Measurements from ENCODE around the gene STAC2.
A peak's percentile ranks its signal among the peaks of the same experiment; 100 is the strongest.
"Not testable (repeated sequence)": the region's sequence is repeated elsewhere in the genome, so short reads cannot be mapped to it uniquely, and the experiment has no call there.

STAC2 gene

DNA sequence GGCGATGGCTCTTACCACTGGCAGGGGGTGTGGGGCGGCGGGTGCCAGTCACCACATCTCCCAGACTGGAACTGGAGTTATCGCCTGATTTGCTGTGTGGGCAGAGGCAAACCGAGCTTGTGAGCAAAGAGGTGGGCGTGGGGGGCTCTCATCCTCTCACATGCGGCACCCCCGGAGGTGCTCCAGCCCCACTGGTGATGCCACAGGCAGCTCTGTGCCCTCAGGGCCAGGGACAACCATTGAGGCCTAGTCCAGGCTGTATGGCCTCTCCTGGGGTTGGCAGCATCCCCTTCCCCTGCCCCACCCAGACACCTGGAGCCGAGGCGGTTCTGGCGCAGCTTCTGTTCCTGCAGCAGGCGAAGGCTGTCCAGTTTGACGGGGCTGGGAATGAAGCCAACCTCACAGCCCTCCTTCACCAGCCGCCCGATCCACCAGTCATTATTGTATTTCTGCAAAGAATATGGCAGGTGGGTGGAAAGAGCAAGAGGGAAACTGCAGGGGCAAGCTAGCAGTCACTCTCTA, 39.2 kb downstream of the STAC2 start:
- no peak for DNase-seq (ENCODE audit: low read depth)

DNA sequence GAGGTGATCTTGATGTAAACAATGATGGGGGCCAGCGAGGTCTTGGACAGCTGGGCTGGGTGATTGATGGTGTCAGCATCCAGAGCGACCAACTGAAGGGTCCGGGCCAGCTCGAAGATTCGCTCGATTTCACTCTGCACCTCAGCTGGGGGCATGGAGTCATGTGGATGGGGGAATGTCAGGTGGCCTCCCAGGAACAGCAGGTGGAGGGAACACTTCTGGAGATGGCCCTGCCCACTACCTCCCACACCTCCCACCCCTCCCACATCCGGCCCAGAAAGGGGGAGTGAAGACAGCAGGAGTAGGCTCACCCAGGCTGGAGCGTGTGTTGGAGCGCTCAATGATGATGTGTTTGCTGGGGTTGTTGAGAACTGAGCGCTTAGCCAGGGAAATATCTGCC, 42.0 kb downstream of the STAC2 start:
- no peak for DNase-seq (ENCODE audit: low read depth)

- DNase-seq (ENCODE audit: low read depth) = no peak
These were observed 42.7 kb downstream of the STAC2 start for GRCh38 chr17:39183045-39183444.

- no peak for DNase-seq (ENCODE audit: low read depth)
These were observed 44.4 kb downstream of the STAC2 start for GRCh38 chr17:39181303-39181702.

DNA sequence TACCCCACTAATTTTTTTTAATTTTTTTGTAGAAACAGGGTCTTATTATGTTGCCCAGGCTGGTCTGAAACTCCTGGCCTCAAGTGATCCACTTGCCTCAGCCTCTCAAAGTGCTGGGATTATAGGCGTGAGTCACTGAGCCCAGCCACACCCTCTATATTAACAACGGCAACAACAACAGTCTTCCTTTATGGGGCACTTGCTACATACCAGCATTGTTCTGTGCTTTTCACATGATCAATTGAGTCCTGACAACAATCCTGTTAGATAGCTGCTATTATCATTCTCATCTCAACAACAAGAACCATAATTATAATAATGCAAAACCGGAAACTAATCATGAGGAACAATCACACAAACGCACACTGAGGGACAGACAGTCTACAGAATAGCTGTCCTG, 47.2 kb downstream of the STAC2 start:
- no peak for DNase-seq (ENCODE audit: low read depth)

DNA sequence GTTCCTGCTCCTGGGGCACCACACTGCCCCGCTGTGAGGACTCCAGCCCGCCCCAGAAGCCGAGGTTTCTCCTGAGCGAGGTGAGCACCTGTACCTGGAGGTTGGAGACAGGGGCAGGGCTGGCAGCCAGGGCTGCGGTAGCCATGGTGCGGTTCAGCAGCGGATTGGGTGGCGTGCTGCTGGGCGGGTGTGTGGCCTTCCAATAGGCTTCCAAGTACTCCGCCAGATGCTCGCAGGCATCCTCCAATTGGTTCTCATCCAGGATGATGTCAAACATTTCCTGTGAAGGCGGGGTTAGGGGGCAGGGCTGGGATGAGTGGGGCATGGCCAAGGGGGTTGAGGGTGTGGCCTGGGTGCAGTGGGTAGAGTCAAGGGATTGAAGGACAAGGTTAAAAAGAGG, 48.5 kb downstream of the STAC2 start:
- DNase-seq (ENCODE audit: low read depth) = no peak

DNA sequence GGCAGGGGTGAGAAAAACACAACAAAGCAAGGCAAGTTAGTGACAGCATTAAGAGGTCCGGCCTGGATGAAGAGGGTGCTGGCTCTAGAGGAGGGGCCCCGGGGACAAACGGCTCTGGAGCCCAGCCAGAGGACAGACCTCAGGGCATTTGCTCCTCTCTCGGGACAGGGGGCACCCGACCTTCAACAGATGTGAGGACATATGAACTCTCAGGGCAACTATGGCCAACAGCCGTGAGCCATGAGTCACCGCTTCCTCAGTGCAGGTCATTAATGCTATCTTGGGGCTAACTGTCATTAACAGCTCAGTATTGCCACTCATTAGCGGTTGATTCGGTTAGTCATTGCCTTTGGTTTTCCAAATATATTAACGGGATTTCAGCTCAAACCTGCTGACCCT, 50.1 kb downstream of the STAC2 start:
- no peak for DNase-seq (ENCODE audit: low read depth)

DNA sequence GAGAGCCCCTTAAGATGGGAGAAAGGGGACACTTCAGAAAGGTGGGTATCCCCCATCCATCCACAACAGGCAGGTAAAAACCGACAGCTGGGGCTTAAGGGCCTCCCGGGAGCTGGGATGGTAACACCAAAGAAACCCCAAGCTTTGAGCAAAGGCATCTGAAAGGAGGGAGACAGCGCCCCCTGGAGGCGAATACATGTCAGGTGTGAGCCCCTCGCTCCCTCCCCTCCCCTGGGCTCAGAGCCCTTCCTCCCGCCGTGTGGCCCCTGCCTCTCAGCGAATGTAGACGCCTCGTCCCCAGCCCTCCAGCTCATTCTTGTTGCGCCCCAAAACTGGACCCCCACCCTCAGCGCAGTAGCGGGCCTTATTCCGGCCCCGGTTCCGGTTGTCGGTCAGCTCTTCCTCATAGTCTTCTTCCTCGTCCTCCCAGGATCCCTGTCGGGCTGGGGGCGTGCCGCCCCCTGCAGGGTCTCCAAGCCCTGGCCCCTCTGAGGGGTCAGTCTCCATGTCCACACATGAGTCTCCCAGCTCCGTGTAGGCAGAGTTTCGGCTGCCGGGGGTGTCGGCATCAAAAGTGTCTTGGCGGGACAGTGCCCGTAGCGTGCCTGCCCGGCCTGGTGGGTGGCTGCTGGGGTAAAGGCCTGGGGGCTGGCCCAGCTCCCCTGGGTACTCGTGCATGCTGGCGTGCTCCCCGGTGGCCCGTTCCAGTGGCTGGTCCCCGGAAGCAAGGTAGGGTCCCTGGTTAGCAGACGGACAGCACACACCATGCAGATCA, 50.6 kb downstream of the STAC2 start:
- DNase-seq (ENCODE audit: low read depth) = peak; percentile 63

GRCh38 chr17:39173526-39174274, 52.0 kb downstream of the STAC2 start:
- no peak for DNase-seq (ENCODE audit: low read depth)

- no peak for DNase-seq (ENCODE audit: low read depth)
These were observed 52.7 kb downstream of the STAC2 start for GRCh38 chr17:39173080-39173479.

DNA sequence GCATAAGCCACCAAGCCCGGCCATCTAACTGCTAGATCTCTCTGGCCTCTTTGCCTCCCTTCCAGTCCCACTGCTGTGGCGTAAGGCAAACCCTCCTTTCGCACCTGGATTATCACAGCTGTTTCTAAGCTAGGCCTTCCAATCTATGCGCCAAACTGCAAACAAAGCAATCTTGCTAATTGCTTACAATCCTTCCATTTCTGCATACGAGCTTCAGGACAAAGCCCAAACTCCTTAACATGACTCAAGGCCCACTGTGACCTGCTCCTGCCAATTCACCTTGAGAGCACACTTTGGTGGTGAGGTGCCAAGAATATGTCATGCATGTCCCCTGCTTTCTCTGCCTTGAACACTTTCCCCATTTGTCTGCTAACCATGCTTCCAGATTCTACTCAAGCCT, 53.8 kb downstream of the STAC2 start:
- DNase-seq (ENCODE audit: low read depth) = no peak

DNA sequence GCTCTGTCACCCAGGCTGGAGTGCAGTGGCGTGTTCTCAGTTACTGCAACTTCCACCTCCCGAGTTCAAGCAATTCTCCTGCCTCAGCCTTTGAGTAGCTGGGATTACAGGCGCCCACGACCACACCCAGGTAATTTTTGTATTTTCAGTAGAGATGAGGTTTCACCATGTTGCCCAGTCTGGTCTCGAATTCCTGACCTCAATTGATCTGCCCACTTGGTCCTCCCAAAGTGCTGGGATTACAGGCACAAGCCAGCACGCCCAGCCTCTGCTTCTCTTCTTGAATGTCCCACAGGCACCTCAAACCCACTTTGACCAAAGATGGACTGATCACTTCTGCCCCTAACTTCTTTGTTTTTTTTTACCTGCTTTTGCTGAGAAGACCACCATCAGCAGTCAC, 55.2 kb downstream of the STAC2 start:
- DNase-seq (ENCODE audit: low read depth) = no peak

GRCh38 chr17:39170109-39170508, 55.6 kb downstream of the STAC2 start:
- no peak for DNase-seq (ENCODE audit: low read depth)

DNA sequence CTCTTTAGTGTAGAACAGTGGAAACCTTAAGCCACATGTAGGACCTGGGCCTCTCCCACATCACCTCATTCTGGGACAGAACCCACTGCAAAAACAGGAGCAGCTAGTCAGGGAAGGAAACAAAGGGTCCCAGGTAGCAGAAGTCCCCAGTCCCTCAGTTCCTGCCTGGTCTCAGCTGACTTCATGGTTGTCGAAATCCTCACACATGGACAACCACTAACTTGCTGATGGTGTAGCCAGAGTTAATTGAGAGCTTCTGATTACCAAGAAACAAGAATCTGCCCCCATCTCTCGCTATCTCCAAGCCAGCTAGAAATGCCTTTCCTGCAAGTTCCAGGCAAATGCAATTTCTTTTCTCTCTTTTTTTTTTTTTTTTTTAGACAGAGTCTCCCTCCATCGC, 56.2 kb downstream of the STAC2 start:
- DNase-seq (ENCODE audit: low read depth) = no peak

DNA sequence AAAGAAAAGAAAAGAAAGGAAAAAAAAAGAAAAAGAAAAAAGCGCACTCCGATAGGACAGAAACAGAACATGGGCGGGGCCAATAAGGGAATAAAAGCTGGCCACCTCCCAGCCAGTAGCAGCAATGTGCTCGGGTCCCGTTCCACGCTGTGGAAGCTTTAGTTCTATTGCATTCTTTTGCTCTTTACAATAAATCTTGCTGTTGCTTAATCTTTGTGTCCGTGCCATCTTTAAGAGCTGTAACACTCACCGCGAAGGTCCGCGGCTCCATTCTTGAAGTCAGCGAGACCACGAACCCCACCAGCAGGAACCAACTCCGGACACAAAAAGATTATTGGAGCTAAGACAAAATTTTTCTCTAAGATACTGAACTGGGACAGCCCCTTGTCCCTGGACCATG, 56.6 kb downstream of the STAC2 start:
- DNase-seq (ENCODE audit: low read depth) = no peak

DNA sequence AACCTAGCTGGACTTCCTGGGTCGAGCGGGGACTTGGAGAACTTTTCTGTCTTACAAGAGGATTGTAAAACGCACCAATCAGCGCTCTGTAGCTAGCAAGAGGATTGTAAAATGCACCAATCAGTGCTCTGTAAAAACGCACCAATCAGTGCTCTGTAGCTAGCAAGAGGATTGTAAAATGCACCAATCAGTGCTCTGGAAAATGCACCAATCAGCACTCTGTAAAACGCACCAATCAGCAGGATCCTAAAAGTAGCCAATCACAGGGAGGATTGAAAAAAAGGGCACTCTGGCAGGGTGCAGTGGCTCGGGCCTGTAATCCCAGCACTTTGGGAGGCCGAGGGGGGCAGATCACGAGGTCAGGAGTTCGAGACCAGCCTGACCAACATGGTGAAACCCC, 57.2 kb downstream of the STAC2 start:
- not testable (repeated sequence) for DNase-seq (ENCODE audit: low read depth)

DNA sequence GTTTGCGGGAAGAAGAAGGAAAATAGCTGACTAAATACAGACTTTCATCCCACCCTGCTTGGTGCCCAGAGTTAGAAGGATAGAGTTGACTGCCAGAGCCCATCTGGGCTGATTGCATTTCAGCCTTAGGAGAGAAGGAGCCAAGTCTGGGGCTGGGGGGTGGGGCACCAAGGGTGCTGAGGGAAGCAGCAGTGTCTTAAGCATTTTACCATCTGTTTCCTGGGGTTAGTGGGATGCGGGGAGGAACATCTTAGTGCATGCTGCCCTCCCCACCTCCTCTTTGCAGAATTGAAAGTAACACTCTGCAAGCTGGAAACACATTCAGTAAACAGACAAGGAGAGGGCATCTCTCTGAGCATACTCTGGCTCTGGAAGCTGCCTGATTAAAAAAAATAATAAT, 58.3 kb downstream of the STAC2 start:
- no peak for DNase-seq (ENCODE audit: low read depth)

- no peak for DNase-seq (ENCODE audit: low read depth)
These were observed 59.1 kb downstream of the STAC2 start for GRCh38 chr17:39166437-39167335.

GRCh38 chr17:39165841-39166349, 59.9 kb downstream of the STAC2 start, which contains the start of gene ARL5C:
ARL5C (minus strand) TSS chr17:39166161; CDS start chr17:39165760, 401 bp downstream.
- no peak for DNase-seq (ENCODE audit: low read depth)

- no peak for DNase-seq (ENCODE audit: low read depth)
These were observed 60.4 kb downstream of the STAC2 start for GRCh38 chr17:39165178-39165840.

GRCh38 chr17:39164675-39165143, 61.0 kb downstream of the STAC2 start:
- no peak for DNase-seq (ENCODE audit: low read depth)
